SK-N-SH (cell line): ENCODE measurements around the gene RSRC1. TPM values are rescaled to one million over a fixed set of nuclear protein-coding genes. Genes with fewer than 3 reads are reported as not detected.

Source experiments
- CTCF ChIA-PET: fragments of 300-600, 350-600 bp; formaldehyde crosslinking; extraction: SDS; loops from one replicate; lab custom pipeline; 2021; lab: Yijun Ruan, JAX
- POLR2A ChIA-PET: fragments of 350-600 bp; sonication (Branson Sonifier 250); formaldehyde crosslinking; extraction: SDS; loops from one replicate; lab custom pipeline; 2020; ENCODE audit warnings: antibody characterized with exemption, inconsistent platforms; lab: Yijun Ruan, JAX
- DNase-seq: peaks from one replicate; pipeline ENCODE4 v3.0.0; 2012
- H2AFZ ChIP-seq: fragments of 200-600 bp; sonication (generic); 2 replicates; pipeline ENCODE4 v1.8.1; 2016; ENCODE audit warnings: antibody characterized with exemption, mild to moderate bottlenecking, low read depth
- H3F3A ChIP-seq: fragments of 200-600 bp; sonication (generic); replicated peaks from 2 replicates; pipeline ENCODE3; 2016; ENCODE audit warnings: antibody characterized with exemption, mild to moderate bottlenecking; ENCODE audit not compliant: insufficient read depth
- H3K27ac ChIP-seq, 2 experiments: fragments of 200-500 bp in 1 of 2; fragments of 200-600 bp in 1 of 2; sonication (Bioruptor generic) in 1 of 2; sonication (generic), shearing (Covaris generic) in 1 of 2; 2 replicates each; pipeline versions ENCODE4 v1.5.1 to v1.6.1; 2014 to 2016; ENCODE audit warnings: low read depth in 2 of 2, inconsistent platforms in 1 of 2, low read length in 1 of 2, mild to moderate bottlenecking in 1 of 2, mixed read lengths in 1 of 2
- H3K27me3 ChIP-seq: fragments of 200-600 bp; sonication (generic), shearing (Covaris generic); 2 replicates; pipeline ENCODE4 v1.6.1; 2016; ENCODE audit warnings: mixed run types; ENCODE audit not compliant: insufficient read depth
- H3K36me3 ChIP-seq, 2 experiments: fragments of 200-500 bp in 1 of 2; fragments of 200-600 bp in 1 of 2; sonication (Bioruptor generic) in 1 of 2; sonication (generic) in 1 of 2; replicated peaks in 1 of 2; 2 replicates each; pipeline versions ENCODE3 to v1.5.1; 2014 to 2016; ENCODE audit warnings: low read length in 1 of 2, mild to moderate bottlenecking in 1 of 2; ENCODE audit not compliant: insufficient read depth in 2 of 2, control insufficient read depth in 1 of 2
- H3K4me1 ChIP-seq, 2 experiments: fragments of 200-500 bp in 1 of 2; fragments of 200-600 bp in 1 of 2; sonication (Bioruptor generic) in 1 of 2; sonication (generic), shearing (Covaris generic) in 1 of 2; 2 replicates each; pipeline versions ENCODE4 v1.5.1 to v1.6.1; 2014 to 2016; ENCODE audit warnings: low read depth in 1 of 2, low read length in 1 of 2, mixed run types in 1 of 2; ENCODE audit not compliant: insufficient read depth in 2 of 2, control insufficient read depth in 1 of 2
- H3K4me2 ChIP-seq: fragments of 200-600 bp; sonication (generic), shearing (Covaris generic); 2 replicates; pipeline ENCODE4 v1.6.1; 2017; ENCODE audit warnings: mixed run types
- H3K4me3 ChIP-seq, 2 experiments: fragments of 200-500 bp in 1 of 2; fragments of 200-600 bp in 1 of 2; sonication (Bioruptor generic) in 1 of 2; sonication (generic), shearing (Covaris generic) in 1 of 2; 2 replicates each; pipeline versions ENCODE4 v1.5.1 to v1.8.1; 2014 to 2016; ENCODE audit warnings: low read depth in 2 of 2, inconsistent platforms in 1 of 2, low read length in 1 of 2, mild to moderate bottlenecking in 1 of 2, mixed read lengths in 1 of 2, moderate library complexity in 1 of 2
- H3K79me2 ChIP-seq: fragments of 200-600 bp; sonication (generic); 2 replicates; pipeline ENCODE4 v1.8.1; 2017; ENCODE audit warnings: mild to moderate bottlenecking; ENCODE audit not compliant: insufficient read depth
- H3K9ac ChIP-seq: fragments of 200-600 bp; sonication (generic); 2 replicates; pipeline ENCODE4 v1.6.1; 2017; ENCODE audit warnings: mixed run types
- H3K9me2 ChIP-seq: fragments of 200-600 bp; sonication (generic); 2 replicates; pipeline ENCODE4 v1.6.1; 2017; ENCODE audit warnings: mixed run types
- H3K9me3 ChIP-seq: fragments of 200-600 bp; sonication (generic); 2 replicates; pipeline ENCODE4 v1.6.1; 2017; ENCODE audit warnings: mixed run types, mild to moderate bottlenecking, moderate library complexity
- H4K20me1 ChIP-seq: fragments of 200-600 bp; sonication (generic); 2 replicates; pipeline ENCODE4 v1.6.1; 2017; ENCODE audit warnings: mild to moderate bottlenecking, mixed run types; ENCODE audit not compliant: insufficient read depth
- EP300 ChIP-seq, 2 experiments: IDR thresholded peaks; 2 replicates each; pipeline versions ENCODE4 v1.4.0 to v1.6.1; 2012; ENCODE audit warnings: borderline replicate concordance in 1 of 2, low read depth in 1 of 2, low read length in 1 of 2
- FOXM1 ChIP-seq: IDR thresholded peaks from 2 replicates; pipeline ENCODE4 v1.4.0; 2012; ENCODE audit warnings: low read depth, mild to moderate bottlenecking
- GABPA ChIP-seq: IDR thresholded peaks from 2 replicates; pipeline ENCODE4 v1.4.0; 2012; ENCODE audit warnings: low read depth, mild to moderate bottlenecking
- JUND ChIP-seq: IDR thresholded peaks from 2 replicates; pipeline ENCODE4 v1.4.0; 2012
- MEF2A ChIP-seq: IDR thresholded peaks from 2 replicates; pipeline ENCODE4 v1.4.0; 2012; ENCODE audit warnings: low read depth, borderline replicate concordance
- NFIC ChIP-seq: IDR thresholded peaks from 2 replicates; pipeline ENCODE4 v1.4.0; 2012; ENCODE audit warnings: borderline replicate concordance
- RAD21 ChIP-seq: IDR thresholded peaks from 2 replicates; pipeline ENCODE4 v1.6.1; 2012; ENCODE audit warnings: mild to moderate bottlenecking, low read length
- SMC3 ChIP-seq: IDR thresholded peaks from 2 replicates; pipeline ENCODE4 v1.6.1; 2012; ENCODE audit warnings: low read depth, low read length, improper control_type of control experiment
- YY1 ChIP-seq: IDR thresholded peaks from 2 replicates; pipeline ENCODE4 v1.4.0; 2012; ENCODE audit warnings: low read depth, mild to moderate bottlenecking
- WGBS: methylation state at CpG from one replicate; pipeline ENCODE4 v1.1.6; 2017; ENCODE audit warnings: low lambda C conversion rate; 5-methylcytosine and 5-hydroxymethylcytosine counted together
- polyA plus RNA-seq, 3 experiments: library from polyadenylated mRNA; depleted of rRNA; stranded (reverse); fragments of >200 nt; gene quantifications; 2 replicates each; pipeline ENCODE4 v1.2.3, GENCODE V29; 2012
- TF ChIP-seq, protein P1 (sequence below): IDR thresholded peaks from 2 replicates; pipeline ENCODE4 v1.4.0; 2012; ENCODE audit warnings: low read depth, borderline replicate concordance
- TF ChIP-seq, protein P2 (sequence below): IDR thresholded peaks from 2 replicates; pipeline ENCODE4 v1.4.0; 2012; ENCODE audit warnings: low read depth
- TF ChIP-seq, protein P3 (sequence below): IDR thresholded peaks from 2 replicates; pipeline ENCODE4 v1.4.0; 2012; ENCODE audit warnings: low read depth, borderline replicate concordance
- TF ChIP-seq, protein P4 (sequence below): fragments of 150-350 bp; IDR thresholded peaks from 2 replicates; pipeline ENCODE4 v1.6.1; 2016; ENCODE audit warnings: mild to moderate bottlenecking, low read depth, low read length

Gene RSRC1
- polyA plus RNA-seq, 1 of the 3 experiments (the other 2 are of a cell fraction) = 4.5 TPM

DNA sequence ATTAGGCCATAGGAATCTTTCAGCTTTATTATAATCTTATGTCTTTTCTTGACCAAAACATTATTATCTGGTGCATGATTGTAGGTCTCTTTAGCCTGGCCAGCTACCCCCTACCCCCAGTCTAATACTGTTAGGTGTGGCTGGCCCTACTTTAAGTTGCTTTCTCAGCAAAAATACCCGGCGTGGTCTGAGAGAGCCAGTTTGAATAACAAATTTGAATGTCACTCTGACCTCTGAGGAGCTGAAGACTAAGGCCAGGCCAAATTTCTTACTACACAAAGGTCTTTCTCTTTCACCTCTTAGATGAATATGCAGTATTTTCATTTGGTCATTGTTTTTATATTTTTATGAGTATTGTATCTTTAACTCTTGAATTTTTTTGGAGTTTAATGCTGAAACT, 272.6 kb downstream of the RSRC1 start:
- CTCF ChIA-PET = interaction anchor here (0.9 to 1.3 kb wide), 3 partner anchors 9 to 52 kb away, joined by 3 read pairs; no protein-coding TSS in a partner anchor
- H3K27ac ChIP-seq = peak overlapping the region in 1 of 2 experiments; percentile 28; a peak in 1 of 4 replicates
- no peak overlapping the region for H3K4me2 ChIP-seq
- DNase-seq = no peak
- H3K4me3 ChIP-seq = no peak overlapping the region
- H3K27me3 ChIP-seq = no peaks in the 10 kb centered on the region
- H3K9ac ChIP-seq = no peak overlapping the region
- 97% methylated on average over 2 of the region's 2 CpGs for WGBS
- TF ChIP-seq RAD21 = no peak
- TF ChIP-seq, protein P1, sequence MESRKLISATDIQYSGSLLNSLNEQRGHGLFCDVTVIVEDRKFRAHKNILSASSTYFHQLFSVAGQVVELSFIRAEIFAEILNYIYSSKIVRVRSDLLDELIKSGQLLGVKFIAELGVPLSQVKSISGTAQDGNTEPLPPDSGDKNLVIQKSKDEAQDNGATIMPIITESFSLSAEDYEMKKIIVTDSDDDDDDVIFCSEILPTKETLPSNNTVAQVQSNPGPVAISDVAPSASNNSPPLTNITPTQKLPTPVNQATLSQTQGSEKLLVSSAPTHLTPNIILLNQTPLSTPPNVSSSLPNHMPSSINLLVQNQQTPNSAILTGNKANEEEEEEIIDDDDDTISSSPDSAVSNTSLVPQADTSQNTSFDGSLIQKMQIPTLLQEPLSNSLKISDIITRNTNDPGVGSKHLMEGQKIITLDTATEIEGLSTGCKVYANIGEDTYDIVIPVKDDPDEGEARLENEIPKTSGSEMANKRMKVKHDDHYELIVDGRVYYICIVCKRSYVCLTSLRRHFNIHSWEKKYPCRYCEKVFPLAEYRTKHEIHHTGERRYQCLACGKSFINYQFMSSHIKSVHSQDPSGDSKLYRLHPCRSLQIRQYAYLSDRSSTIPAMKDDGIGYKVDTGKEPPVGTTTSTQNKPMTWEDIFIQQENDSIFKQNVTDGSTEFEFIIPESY = no peak
- TF ChIP-seq, protein P2, sequence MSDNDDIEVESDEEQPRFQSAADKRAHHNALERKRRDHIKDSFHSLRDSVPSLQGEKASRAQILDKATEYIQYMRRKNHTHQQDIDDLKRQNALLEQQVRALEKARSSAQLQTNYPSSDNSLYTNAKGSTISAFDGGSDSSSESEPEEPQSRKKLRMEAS = no peak
- TF ChIP-seq, protein P3, sequence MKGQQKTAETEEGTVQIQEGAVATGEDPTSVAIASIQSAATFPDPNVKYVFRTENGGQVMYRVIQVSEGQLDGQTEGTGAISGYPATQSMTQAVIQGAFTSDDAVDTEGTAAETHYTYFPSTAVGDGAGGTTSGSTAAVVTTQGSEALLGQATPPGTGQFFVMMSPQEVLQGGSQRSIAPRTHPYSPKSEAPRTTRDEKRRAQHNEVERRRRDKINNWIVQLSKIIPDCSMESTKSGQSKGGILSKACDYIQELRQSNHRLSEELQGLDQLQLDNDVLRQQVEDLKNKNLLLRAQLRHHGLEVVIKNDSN = no peak
- no peak overlapping the region for H2AFZ ChIP-seq
- H3K79me2 ChIP-seq = no peaks in the 10 kb centered on the region
- no peaks in the 10 kb centered on the region for H4K20me1 ChIP-seq
- POLR2A ChIA-PET = no interaction called here
- H3K36me3 ChIP-seq = no peaks in the 10 kb centered on the region
- H3K9me2 ChIP-seq = no peaks in the 10 kb centered on the region
- H3K9me3 ChIP-seq = no peaks in the 10 kb centered on the region
- H3K4me1 ChIP-seq = peaks cover 0 to 11% of the 10 kb centered on the region in 2 experiments; a peak in 2 of 4 replicates
- no peaks in the 10 kb centered on the region for H3F3A ChIP-seq

DNA sequence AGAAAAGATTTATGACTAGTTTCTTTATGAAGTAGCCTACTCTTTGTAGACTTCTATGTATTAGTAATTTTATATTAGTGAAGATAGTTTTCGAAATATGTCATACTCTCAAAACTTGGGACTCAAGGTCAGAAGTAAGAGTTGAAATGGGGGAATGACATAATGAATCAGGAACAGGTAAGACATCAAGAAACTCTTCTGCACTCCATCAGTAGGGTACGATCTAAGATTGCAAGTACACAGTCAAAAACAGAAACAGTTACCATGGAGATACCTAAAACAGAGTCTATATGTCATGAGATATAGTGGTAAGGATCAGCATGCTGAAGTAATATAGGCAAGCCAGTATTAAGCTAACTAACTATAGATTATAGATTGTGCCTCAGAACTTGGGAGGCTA, 274.1 kb downstream of the RSRC1 start:
- H3K4me2 ChIP-seq = no peak overlapping the region
- H2AFZ ChIP-seq = no peak overlapping the region
- POLR2A ChIA-PET = no interaction called here
- H3K27ac ChIP-seq = no peak overlapping the region
- H3K27me3 ChIP-seq = no peaks in the 10 kb centered on the region
- no peak overlapping the region for H3K9ac ChIP-seq
- H3K4me1 ChIP-seq = peaks cover 0 to 11% of the 10 kb centered on the region in 2 experiments; a peak in 2 of 4 replicates
- H3K79me2 ChIP-seq = no peaks in the 10 kb centered on the region
- H3K36me3 ChIP-seq = no peaks in the 10 kb centered on the region
- CTCF ChIA-PET = interaction anchor here (1.0 kb wide), 1 partner anchor 10 kb away, joined by 6 read pairs; no protein-coding TSS in a partner anchor
- H3K4me3 ChIP-seq = no peak overlapping the region
- H3K9me3 ChIP-seq = no peaks in the 10 kb centered on the region
- TF ChIP-seq GABPA (no peak), EP300 (IDR thresholded peaks at IDR 0.05; ENCODE audit: borderline replicate concordance in 1 of 2, low read depth in 1 of 2, low read length in 1 of 2) (no peak), NFIC (no peak), MEF2A (no peak), JUND (no peak), SMC3 (no peak), YY1 (no peak), FOXM1 (no peak)
- TF ChIP-seq, protein P4, sequence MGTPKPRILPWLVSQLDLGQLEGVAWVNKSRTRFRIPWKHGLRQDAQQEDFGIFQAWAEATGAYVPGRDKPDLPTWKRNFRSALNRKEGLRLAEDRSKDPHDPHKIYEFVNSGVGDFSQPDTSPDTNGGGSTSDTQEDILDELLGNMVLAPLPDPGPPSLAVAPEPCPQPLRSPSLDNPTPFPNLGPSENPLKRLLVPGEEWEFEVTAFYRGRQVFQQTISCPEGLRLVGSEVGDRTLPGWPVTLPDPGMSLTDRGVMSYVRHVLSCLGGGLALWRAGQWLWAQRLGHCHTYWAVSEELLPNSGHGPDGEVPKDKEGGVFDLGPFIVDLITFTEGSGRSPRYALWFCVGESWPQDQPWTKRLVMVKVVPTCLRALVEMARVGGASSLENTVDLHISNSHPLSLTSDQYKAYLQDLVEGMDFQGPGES = no peak
- TF ChIP-seq, protein P2 = no peak
- H3K9me2 ChIP-seq = no peaks in the 10 kb centered on the region
- 93% methylated on average over 2 of the region's 2 CpGs for WGBS
- no peak for DNase-seq
- H3F3A ChIP-seq = no peaks in the 10 kb centered on the region
- H4K20me1 ChIP-seq = no peaks in the 10 kb centered on the region
